Kasumi-1 (cell line): ENCODE results near the gene FHL2.

Experiments
- DNase-seq, 2 experiments: peaks; one replicate each; lab custom pipeline; 2025; lab: John Stamatoyannopoulos, UW

Gene FHL2

GRCh38 chr2:105421053-105421452, 22.2 kb upstream of the FHL2 start:
- DNase-seq = no peak

GRCh38 chr2:105418522-105418921, 19.7 kb upstream of the FHL2 start:
- DNase-seq = no peak

GRCh38 chr2:105417857-105418436, 19.1 kb upstream of the FHL2 start:
- DNase-seq = no peak

- DNase-seq = no peak
Observed at GRCh38 chr2:105416156-105416555, 17.3 kb upstream of the FHL2 start.

GRCh38 chr2:105415007-105415406, 16.2 kb upstream of the FHL2 start:
- no peak for DNase-seq

GRCh38 chr2:105413206-105413605, 14.4 kb upstream of the FHL2 start:
- peak; percentile 32 to 37 for DNase-seq

- no peak for DNase-seq
Observed at GRCh38 chr2:105412584-105412983, 13.7 kb upstream of the FHL2 start.

- DNase-seq = no peak
Observed at GRCh38 chr2:105411720-105412407, 13.0 kb upstream of the FHL2 start.

GRCh38 chr2:105410554-105410953, 11.7 kb upstream of the FHL2 start:
- no peak for DNase-seq

- no peak for DNase-seq
Observed at GRCh38 chr2:105409717-105410116, 10.9 kb upstream of the FHL2 start.

- no peak for DNase-seq
Observed at GRCh38 chr2:105407946-105408743, 9.3 kb upstream of the FHL2 start.

- no peak for DNase-seq
Observed at GRCh38 chr2:105406221-105406620, 7.4 kb upstream of the FHL2 start.

- DNase-seq = no peak
Observed at GRCh38 chr2:105405291-105405690, 6.4 kb upstream of the FHL2 start.

- no peak for DNase-seq
Observed at GRCh38 chr2:105404736-105405135, 5.9 kb upstream of the FHL2 start.

GRCh38 chr2:105403783-105404698, 5.2 kb upstream of the FHL2 start:
- peak in 1 of 2 experiments; percentile 19 for DNase-seq

- no peak for DNase-seq
Observed at GRCh38 chr2:105403241-105403782, 4.5 kb upstream of the FHL2 start.

- DNase-seq = no peak
Observed at GRCh38 chr2:105402809-105403208, 4.0 kb upstream of the FHL2 start.

GRCh38 chr2:105401867-105402266, 3.0 kb upstream of the FHL2 start:
- DNase-seq = no peak

- no peak for DNase-seq
Observed at GRCh38 chr2:105400138-105400540, 1.3 kb upstream of the FHL2 start.

- DNase-seq = no peak
Observed at GRCh38 chr2:105399207-105399861, 483 bp upstream of the FHL2 start.

GRCh38 chr2:105397953-105398335, 907 bp downstream of the FHL2 start:
- DNase-seq = no peak
